Right renal pelvis (tissue), 4 donors: ENCODE data around the gene ATXN1. TPM values are rescaled to one million over a fixed set of nuclear protein-coding genes. Genes with fewer than 3 reads are reported as not detected.

ENCODE experiments used
- DNase-seq, 4 donors: peaks; one replicate each; pipeline ENCODE4 v3.0.0-alpha.2; 2013; ENCODE audit warnings: low read depth in 4 of 4, low spot score in 3 of 4, missing footprints in 1 of 4
- polyA plus RNA-seq, 4 donors: library from polyadenylated mRNA; unstranded; fragments of 120-200 nt; gene quantifications; one replicate each; pipeline ENCODE4 v1.2.1, GENCODE V29; 2013; ENCODE audit not compliant: insufficient read length in 4 of 4

Gene ATXN1
- polyA plus RNA-seq, 4 donors, result 17.2 to 22.0 (median 20.8) TPM

- DNase-seq, result no peak
Measured at GRCh38 chr6:16764188-16764950, 3.1 kb upstream of the ATXN1 start.

- no peak for DNase-seq
Measured at GRCh38 chr6:16762550-16763477, 1.6 kb upstream of the ATXN1 start.

- no peak for DNase-seq
Measured at GRCh38 chr6:16762268-16762549, 949 bp upstream of the ATXN1 start.

GRCh38 chr6:16761471-16762267, 409 bp upstream of the ATXN1 start:
- DNase-seq, result peak in 2 of 4 donors; percentile 80 to 81

DNA sequence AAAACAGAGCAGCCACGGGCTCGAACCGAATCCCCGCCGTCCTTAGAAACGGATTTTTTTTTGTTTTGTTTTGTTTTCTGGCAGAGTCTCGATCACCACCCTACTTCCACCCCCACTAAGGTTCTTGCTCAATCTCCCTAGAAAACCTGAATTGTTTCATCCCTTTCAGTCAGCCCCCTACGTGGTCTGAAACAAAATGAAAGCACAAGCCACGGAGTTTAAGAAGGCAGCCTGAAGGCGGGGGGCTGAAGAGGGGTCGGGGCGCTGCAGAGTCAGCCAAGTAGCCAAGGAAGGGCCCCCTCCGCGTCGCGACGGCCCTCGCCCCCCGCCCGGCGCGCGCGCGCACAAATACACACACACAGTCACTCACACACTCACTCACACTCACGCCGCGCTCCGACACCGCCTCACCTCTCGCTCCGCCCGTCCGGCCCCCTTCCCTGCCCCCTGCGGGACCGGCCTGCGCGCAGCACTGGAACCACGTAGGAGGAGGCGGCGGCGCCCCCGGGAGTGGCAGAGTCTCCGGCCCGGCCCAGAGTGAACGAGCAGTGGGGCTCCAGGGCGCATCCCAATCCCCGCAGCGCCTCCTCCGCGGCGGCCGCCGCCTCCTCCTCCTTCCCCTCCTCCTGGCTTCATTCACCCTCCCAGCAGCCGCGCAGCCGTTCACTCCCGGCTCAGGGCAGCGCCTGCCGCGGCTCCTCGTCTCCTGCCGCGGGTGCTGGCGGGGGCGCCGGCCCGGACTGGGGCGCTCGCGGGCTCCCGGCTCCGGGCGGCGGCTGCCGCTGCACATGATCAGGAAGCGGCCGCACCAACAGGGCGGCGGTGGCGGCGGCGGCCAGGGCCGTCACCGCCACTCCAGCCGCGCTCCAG, 1.4 kb downstream of the ATXN1 start:
- peak in 2 of 4 donors; percentile 67 to 69 for DNase-seq

DNA sequence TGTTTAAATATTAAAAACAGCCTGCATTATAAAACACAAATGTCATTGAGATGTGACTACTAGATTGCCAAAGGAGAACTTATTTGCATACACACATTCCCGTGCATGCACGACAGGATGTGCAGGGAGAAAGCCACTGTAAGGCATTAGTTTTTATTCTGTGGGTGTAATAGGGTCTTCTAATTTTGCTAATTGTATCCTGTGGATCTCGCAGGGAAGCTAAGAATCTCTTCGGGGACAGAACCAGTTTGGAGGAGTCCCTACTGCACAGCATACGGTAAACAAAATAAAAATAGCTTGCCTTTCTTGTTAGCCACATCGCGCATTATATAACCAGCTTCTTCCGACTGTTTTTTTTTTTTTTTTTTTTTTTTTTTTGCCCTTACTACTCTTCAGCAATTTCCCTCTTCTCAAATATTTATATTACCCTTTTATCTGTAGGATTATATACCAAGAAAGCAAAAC, 2.0 kb downstream of the ATXN1 start:
- no peak for DNase-seq

DNA sequence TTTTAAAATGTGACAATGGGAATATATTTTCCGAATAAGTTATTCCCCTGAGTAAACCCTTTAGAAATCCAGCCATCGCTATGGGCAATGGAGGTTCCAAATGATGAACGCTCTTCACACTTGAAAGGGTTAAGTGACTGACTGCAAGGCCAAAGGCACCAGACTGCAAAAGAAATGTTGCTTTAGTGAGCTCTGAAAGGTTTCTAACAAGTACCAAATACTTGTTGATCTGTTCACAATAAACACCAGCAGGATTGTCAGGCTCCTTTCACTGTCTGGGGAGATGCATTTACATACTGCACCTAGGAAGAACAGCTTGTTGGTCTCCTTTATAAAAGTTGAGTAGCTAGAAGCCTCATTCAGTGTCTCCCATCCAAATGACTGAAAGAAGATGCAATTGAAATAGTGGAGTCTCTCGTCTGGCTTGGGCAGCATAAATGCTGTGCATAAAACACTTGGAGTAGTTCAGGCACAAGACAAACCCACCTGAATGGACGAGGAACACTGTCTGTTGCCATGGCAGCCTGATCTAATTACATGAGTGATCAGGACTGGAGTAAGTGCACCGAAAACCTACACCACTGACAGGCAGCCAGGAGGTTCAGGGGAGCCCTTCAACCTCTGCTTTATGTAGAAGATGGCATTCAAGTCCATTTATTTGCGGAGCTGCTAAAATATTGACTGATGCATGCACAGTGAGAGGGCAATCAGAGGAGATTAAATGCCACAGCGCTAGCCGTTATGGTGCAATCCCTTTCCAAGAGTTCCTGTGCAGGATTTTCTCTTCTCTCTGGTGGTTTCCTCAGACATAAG, 2.9 kb downstream of the ATXN1 start:
- DNase-seq, result no peak

DNA sequence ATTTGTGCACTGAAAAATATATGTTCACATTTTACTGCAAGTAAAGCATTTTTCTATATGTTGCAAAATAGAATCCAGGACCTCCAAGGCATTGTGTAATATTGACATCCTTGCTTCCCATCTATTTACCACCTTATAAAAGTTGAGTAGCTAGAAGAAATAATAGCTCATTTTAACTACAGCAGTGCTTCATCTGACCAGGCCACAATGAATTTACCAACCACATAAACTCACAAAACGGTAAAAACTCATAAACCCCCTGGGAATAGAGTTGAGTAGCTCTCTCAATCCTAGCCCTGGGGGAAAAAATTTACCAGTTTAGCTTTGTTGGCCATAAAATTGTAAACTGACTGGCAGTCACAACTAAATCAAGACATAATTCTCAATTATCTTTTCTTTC, 3.9 kb downstream of the ATXN1 start:
- no peak for DNase-seq

DNA sequence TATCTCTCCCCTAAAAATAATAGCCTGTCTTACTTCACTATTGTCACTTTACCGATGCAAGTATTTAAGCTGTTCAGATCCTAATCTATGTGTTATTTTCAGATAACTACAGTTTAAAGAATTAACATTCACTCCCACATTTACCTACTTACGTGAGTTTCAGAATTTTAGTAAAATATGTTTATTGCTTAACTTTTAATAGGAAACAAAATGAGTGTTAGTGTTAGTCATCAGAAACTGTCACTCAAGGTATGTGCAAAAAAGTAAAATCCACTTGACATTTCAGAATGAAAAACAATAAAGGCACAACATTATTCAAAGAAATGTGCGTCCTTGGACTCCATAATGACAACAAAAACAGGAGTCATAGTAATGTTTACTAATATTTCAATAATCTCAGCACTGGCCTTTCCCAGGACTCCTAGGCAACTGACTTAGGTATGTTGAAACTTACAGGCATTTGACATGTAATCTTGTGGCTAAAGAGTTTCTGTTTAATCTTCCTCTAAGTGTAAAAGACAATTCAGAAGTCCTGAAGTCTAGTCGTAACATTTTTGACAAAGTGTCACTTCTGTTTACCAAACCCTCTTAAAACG, 4.5 kb downstream of the ATXN1 start:
- no peak for DNase-seq

DNA sequence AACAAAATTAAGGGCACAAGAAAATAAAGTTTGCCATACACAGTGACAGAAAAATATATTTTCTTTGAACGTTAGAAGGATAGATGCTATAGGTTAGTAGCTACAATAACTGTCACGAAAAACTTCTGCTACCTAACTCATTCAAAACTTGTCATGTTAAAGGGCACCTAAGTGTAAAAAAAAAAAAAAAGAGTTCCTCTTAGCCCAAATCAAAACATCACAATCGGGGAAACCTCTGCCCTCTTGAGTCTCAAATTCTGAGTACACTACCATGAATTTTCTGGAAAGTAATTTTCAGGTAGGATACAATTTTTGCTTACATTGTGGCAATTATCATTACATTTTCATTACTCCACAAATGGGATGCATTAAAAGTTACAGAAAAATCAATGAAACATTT, 5.7 kb downstream of the ATXN1 start:
- no peak for DNase-seq

- no peak for DNase-seq
Measured at GRCh38 chr6:16754876-16755275, 6.4 kb downstream of the ATXN1 start.

GRCh38 chr6:16754274-16754673, 7.0 kb downstream of the ATXN1 start:
- DNase-seq, result no peak

DNA sequence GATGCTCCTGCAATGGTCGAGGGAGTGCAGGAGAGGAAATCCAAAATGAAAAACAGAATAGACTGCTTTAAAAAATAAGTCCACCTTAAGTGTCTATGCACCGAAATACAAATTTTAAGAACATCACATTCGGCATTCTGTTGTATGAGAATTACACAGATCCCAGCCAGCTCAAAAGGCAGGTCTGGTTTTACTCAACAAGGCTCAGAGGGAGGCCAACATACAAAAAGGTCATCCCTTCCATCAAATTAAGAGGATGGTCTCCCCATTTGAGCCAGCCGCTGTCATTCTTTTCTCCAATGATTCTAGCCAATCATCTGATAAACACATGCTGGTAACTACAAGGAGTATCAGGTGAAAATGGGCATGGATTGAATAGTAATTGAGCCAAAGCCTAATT, 7.9 kb downstream of the ATXN1 start:
- DNase-seq, result no peak

GRCh38 chr6:16752206-16752866, 8.9 kb downstream of the ATXN1 start:
- DNase-seq, result no peak

- DNase-seq, result no peak
Measured at GRCh38 chr6:16751251-16751946, 9.9 kb downstream of the ATXN1 start.

DNA sequence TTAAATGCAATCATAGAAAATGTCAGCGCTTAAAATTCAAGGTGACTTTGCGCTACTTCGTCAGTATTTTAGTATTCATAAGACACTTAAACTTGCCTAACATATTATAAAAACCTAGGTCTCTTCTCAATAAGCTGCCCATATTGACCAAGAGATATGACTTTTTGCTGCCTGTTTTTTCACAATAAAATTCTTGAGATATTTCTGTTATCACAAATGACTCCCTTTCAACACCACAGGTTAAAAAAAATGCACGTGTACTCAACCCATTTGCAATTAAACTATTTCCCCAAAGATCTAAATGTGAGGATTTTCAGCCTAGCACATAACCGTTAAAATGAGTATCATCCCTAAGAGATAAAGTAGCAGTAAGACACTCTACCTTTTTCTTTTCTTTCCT, 10.7 kb downstream of the ATXN1 start:
- no peak for DNase-seq
